Astrocyte (in vitro differentiated cells and primary cell): ENCODE data around the gene AK9.

Source experiments
- CTCF ChIP-seq: IDR thresholded peaks from 2 replicates; pipeline ENCODE4 v1.5.1; 2011; ENCODE audit warnings: low read depth, mild to moderate bottlenecking, inconsistent platforms, low read length, moderate library complexity; ENCODE audit not compliant: insufficient read depth
- EZH2 ChIP-seq: IDR thresholded peaks from 2 replicates; pipeline ENCODE4 v1.6.1; 2012; ENCODE audit warnings: mild to moderate bottlenecking, low read length, inconsistent platforms; ENCODE audit not compliant: insufficient read depth

GRCh38 chr6:109526905-109527628, 163.9 kb downstream of the AK9 start:
- TF ChIP-seq EZH2 (no peak), CTCF (peak; percentile 72)
